OCI-LY3 (cell line): ENCODE data around the gene SIX2.

ENCODE experiments used
- H2AFZ ChIP-seq: fragments of 200-600, 300-600 bp; shearing (Covaris generic); 2 replicates; pipeline ENCODE4 v1.6.0; 2014; ENCODE audit warnings: antibody characterized with exemption, low read depth, low read length
- H3K27ac ChIP-seq: fragments of 200-600, 300-600 bp; sonication (generic); 2 replicates; pipeline ENCODE4 v1.5.1; 2014; ENCODE audit warnings: mild to moderate bottlenecking, low read length, moderate library complexity, mixed read lengths
- H3K27me3 ChIP-seq: fragments of 200-600, 300-600 bp; sonication (generic); 2 replicates; pipeline ENCODE4 v1.6.1; 2014; ENCODE audit warnings: low read depth, low read length, mixed read lengths
- H3K36me3 ChIP-seq: fragments of 200-600, 300-600 bp; sonication (generic); replicated peaks from 2 replicates; pipeline ENCODE3; 2014; ENCODE audit warnings: low read depth, low read length, mixed read lengths
- H3K4me1 ChIP-seq: fragments of 300-600, 200-600 bp; sonication (generic); 2 replicates; pipeline ENCODE4 v1.6.1; 2014; ENCODE audit warnings: low read length, mixed read lengths
- H3K4me2 ChIP-seq: fragments of 200-600, 300-600 bp; sonication (generic); 2 replicates; pipeline ENCODE4 v1.6.1; 2014; ENCODE audit warnings: low read length, mixed read lengths
- H3K4me3 ChIP-seq: fragments of 300-600, 200-600 bp; sonication (generic); 2 replicates; pipeline ENCODE4 v1.5.1; 2014; ENCODE audit warnings: antibody characterized with exemption, mild to moderate bottlenecking, low read length, moderate library complexity
- H3K79me2 ChIP-seq: fragments of 300-600, 200-600 bp; shearing (Covaris generic); 2 replicates; pipeline ENCODE4 v1.6.1; 2014; ENCODE audit warnings: mild to moderate bottlenecking, low read length, mixed read lengths
- H3K9ac ChIP-seq: fragments of 300-600, 200-600 bp; shearing (Covaris generic); 2 replicates; pipeline ENCODE4 v1.6.0; 2014; ENCODE audit warnings: mild to moderate bottlenecking, low read length, moderate library complexity
- H3K9me3 ChIP-seq: fragments of 200-600, 300-600 bp; shearing (Covaris generic); 2 replicates; pipeline ENCODE4 v1.6.1; 2014; ENCODE audit warnings: low read length, mixed read lengths; ENCODE audit not compliant: insufficient read depth
- H4K20me1 ChIP-seq: fragments of 200-600, 300-600 bp; sonication (generic); 2 replicates; pipeline ENCODE4 v1.6.1; 2016; ENCODE audit warnings: low read length, mixed read lengths; ENCODE audit not compliant: insufficient read depth
- CTCF ChIP-seq: fragments of 200-600, 300-600 bp; sonication (generic); IDR thresholded peaks from 2 replicates; pipeline ENCODE4 v1.5.1; 2014; ENCODE audit warnings: antibody characterized with exemption, low read length, low read depth
- EZH2phosphoT487 ChIP-seq: fragments of 200-600 bp; shearing (Covaris generic); IDR thresholded peaks from 2 replicates; pipeline ENCODE4 v1.6.1; 2018; ENCODE audit warnings: antibody characterized with exemption, mixed run types, low read depth

Gene SIX2

GRCh38 chr2:45020439-45020838 lies 11.2 kb upstream of the SIX2 start:
- TF ChIP-seq CTCF (no peak), EZH2phosphoT487 (no peak)
- Histone ChIP-seq H3K27ac (no peak overlapping the region), H3K4me1 (no peaks in the 10 kb centered on the region), H3K79me2 (no peaks in the 10 kb centered on the region), H3K4me3 (no peak overlapping the region), H4K20me1 (no peaks in the 10 kb centered on the region), H3K27me3 (0 out of 2 replicates have a peak, but pooled peaks cover 6% of the 10 kb centered on the region), H2AFZ (no peak overlapping the region), H3K36me3 (no peaks in the 10 kb centered on the region), H3K9me3 (no peaks in the 10 kb centered on the region), H3K4me2 (no peak overlapping the region), H3K9ac (no peak overlapping the region)

- no peak overlapping the region for H3K27ac ChIP-seq
- H3K9ac ChIP-seq = no peak overlapping the region
- no peak overlapping the region for H2AFZ ChIP-seq
- no peak for TF ChIP-seq EZH2phosphoT487
- no peak for TF ChIP-seq CTCF
- H4K20me1 ChIP-seq = no peaks in the 10 kb centered on the region
- H3K27me3 ChIP-seq = 0 out of 2 replicates have a peak, but pooled peaks cover 6% of the 10 kb centered on the region
- H3K4me1 ChIP-seq = no peaks in the 10 kb centered on the region
- H3K9me3 ChIP-seq = no peaks in the 10 kb centered on the region
- no peak overlapping the region for H3K4me3 ChIP-seq
- H3K4me2 ChIP-seq = no peak overlapping the region
- no peaks in the 10 kb centered on the region for H3K36me3 ChIP-seq
- no peaks in the 10 kb centered on the region for H3K79me2 ChIP-seq
These were observed 8.8 kb upstream of the SIX2 start for GRCh38 chr2:45018023-45018422.

- H2AFZ ChIP-seq = no peak overlapping the region
- TF ChIP-seq EZH2phosphoT487 (no peak), CTCF (no peak)
- no peak overlapping the region for H3K4me3 ChIP-seq
- H3K9me3 ChIP-seq = no peaks in the 10 kb centered on the region
- no peak overlapping the region for H3K9ac ChIP-seq
- H3K4me2 ChIP-seq = no peak overlapping the region
- no peak overlapping the region for H3K27ac ChIP-seq
- H3K36me3 ChIP-seq = no peaks in the 10 kb centered on the region
- H3K27me3 ChIP-seq = 0 out of 2 replicates have a peak, but pooled peaks cover 6% of the 10 kb centered on the region
- no peaks in the 10 kb centered on the region for H3K4me1 ChIP-seq
- H3K79me2 ChIP-seq = no peaks in the 10 kb centered on the region
- no peaks in the 10 kb centered on the region for H4K20me1 ChIP-seq
These were observed 5.6 kb upstream of the SIX2 start for GRCh38 chr2:45014831-45015230.

GRCh38 chr2:45014016-45014702 lies 4.9 kb upstream of the SIX2 start:
- Histone ChIP-seq H3K79me2 (no peaks in the 10 kb centered on the region), H3K36me3 (no peaks in the 10 kb centered on the region), H3K4me3 (no peak overlapping the region), H3K4me2 (no peak overlapping the region), H3K4me1 (no peaks in the 10 kb centered on the region), H3K27me3 (0 out of 2 replicates have a peak, but pooled peaks cover 6% of the 10 kb centered on the region), H3K27ac (no peak overlapping the region), H4K20me1 (no peaks in the 10 kb centered on the region), H3K9me3 (no peaks in the 10 kb centered on the region), H2AFZ (no peak overlapping the region), H3K9ac (no peak overlapping the region)
- TF ChIP-seq EZH2phosphoT487 (no peak), CTCF (no peak)
